GM12801 (cell line): ENCODE data around the gene TRANK1.

Experiments
- TF ChIP-seq, protein P1 (sequence below): IDR thresholded peaks from one replicate; pipeline ENCODE4 v1.5.1; 2011; ENCODE audit warnings: control low read depth; ENCODE audit not compliant: insufficient read length; ENCODE audit errors: extremely low read depth

Gene TRANK1

DNA sequence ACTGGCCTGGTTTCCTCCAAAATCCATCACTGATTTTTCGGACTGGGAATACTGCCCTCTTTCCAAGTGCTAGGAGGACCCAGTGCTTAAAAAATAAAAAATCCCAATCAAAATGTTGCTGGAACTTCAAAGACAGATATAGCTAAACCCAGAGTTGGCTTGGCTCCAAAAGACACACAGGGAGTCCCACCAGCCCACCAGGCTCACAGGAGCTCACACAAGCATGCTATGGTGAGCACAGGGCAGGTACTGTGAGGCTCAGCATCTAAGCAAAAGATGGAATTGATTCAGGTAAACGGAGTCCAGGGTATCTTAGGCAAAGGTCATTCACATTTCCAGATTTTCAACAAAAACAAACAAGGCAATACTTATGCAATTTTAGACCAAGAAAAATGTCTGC is 3.7 kb downstream of the TRANK1 start:
- TF ChIP-seq, protein P1, sequence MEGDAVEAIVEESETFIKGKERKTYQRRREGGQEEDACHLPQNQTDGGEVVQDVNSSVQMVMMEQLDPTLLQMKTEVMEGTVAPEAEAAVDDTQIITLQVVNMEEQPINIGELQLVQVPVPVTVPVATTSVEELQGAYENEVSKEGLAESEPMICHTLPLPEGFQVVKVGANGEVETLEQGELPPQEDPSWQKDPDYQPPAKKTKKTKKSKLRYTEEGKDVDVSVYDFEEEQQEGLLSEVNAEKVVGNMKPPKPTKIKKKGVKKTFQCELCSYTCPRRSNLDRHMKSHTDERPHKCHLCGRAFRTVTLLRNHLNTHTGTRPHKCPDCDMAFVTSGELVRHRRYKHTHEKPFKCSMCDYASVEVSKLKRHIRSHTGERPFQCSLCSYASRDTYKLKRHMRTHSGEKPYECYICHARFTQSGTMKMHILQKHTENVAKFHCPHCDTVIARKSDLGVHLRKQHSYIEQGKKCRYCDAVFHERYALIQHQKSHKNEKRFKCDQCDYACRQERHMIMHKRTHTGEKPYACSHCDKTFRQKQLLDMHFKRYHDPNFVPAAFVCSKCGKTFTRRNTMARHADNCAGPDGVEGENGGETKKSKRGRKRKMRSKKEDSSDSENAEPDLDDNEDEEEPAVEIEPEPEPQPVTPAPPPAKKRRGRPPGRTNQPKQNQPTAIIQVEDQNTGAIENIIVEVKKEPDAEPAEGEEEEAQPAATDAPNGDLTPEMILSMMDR = no peak

DNA sequence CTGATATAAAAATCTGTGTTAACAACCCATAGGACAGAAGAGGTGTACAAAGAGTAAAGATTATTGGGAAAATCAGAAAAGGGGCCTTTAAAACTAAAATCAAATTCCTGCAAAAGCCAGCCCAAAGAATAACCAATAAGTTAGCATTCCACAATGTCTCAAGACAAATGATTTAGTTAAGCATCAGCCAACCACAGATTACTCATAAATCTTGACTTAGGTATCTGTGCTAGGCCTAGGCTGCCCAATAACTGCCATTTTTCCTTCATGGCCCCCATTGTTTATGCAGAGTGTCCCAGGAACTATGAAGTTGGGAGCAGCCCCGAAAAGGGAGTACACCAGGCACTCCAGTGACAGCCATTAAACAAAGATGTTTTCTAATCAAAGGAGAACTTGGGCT is 7.4 kb downstream of the TRANK1 start:
- TF ChIP-seq, protein P1 = no peak

DNA sequence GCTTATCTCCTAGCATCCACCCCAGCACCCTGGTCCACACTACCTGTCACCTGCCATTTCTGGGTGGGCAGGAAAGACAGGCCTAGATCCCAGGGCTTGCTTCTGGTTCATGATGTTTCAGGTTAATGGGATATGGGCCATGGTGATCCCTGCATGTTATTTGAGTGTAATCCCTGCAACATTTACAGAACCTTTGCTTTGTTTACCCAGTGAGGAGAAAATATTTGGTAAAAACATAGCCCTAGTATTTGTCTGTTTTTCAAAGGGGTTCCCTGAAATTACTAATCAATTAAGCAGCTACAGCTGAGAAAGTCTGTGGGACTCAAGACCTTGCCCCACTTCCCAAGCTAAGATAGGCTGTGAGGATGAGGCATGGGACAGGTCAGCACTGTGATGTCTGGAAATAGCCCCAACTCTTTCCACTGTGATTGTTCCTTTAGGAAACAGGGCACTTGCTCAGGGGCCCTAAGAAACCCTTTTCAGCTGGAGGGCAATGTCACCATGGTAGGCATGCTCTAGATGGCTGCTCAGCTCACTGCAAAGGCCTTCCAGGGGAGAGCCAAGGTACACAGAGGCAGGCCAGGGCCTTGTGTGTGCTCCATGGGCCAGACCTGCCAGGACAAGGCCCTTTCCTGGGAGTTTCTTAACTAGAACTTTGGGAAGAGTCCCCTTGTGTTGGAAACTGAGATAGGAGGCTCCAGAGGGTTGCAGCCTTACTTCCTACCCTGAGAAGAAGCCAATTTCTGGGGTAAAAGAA is 11.1 kb downstream of the TRANK1 start:
- TF ChIP-seq, protein P1 = no peak

DNA sequence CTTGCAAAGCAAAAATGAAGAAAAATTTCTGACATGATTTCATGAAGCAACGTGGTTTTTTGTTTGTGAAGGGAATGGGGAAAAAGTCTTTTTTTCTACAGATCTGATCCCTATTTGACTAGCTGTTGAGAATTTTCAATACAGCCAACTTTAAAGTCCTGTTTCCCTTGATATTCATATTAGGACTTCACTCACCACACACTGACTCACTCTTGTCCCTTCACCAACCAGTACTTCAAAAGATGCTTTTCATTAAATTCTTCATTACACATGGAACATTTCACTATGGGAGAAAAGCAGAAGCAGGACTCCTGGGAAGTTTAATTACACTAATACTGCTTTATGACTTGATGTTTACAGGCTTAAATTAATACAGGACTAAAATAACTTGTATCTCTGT is 16.6 kb downstream of the TRANK1 start:
- TF ChIP-seq, protein P1 = no peak

DNA sequence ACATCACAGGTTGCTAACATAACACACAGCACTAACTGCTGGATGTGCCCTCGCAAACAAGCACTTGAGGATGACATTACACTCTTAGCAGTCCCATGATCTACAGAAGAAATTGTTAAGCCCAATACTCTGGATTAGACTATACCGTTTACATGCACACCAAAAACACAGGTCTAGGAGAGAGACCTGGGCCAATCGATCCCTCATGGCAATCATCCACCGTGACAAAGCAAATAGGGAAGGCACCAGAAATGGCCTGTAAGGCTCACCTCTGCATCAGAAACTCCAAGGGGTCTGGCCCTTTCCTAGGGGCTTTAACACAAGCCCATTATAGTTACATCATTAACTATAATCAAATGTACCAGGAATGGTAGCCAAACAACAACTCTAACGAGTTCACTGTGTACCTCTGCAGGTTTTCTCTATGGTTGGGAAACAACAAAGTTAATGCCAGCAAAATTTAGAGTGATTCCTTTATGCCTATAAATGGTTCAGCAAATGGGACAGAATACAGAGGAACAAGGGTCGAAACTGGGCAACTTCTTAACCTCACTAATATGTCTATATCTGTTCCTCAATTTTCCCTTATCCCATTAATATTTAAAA is 18.5 kb downstream of the TRANK1 start:
- TF ChIP-seq, protein P1 = no peak

DNA sequence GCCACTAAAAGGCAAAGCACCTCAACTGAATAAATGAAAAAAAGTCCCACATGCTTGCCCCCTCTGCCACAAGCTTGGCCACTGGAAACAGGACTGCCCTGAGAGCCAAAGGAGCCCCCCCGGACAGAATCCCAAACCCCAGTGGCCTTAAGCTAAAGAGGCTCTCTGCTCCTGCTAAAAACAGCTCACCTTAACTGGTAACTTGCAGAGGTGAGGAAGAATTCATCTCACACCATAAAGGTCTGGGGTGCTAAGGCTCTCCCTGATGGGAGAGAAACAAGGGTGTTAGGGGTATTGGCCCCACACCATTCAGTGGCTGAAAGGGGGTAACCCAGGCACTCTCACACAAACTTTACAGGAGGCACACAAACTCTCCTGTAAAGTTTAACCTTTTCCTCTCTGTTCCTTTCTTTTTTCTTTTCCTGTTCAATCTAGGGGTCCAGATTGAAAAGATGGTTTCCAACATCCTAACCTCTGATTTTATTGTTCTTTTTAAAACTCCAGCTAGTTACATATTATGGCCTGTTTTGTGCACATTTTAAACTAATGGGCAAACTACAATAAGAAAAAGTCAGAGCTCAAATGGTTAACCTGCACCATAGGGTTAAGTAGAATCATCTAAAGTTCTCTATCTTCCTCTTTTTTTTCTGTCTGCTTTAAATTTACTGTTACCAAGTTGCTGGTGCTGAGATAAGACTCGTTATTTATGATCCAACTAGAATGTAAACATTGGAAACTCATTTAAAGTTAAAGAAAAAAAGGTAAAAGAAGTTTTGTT is 19.9 kb downstream of the TRANK1 start:
- TF ChIP-seq, protein P1 = no peak

DNA sequence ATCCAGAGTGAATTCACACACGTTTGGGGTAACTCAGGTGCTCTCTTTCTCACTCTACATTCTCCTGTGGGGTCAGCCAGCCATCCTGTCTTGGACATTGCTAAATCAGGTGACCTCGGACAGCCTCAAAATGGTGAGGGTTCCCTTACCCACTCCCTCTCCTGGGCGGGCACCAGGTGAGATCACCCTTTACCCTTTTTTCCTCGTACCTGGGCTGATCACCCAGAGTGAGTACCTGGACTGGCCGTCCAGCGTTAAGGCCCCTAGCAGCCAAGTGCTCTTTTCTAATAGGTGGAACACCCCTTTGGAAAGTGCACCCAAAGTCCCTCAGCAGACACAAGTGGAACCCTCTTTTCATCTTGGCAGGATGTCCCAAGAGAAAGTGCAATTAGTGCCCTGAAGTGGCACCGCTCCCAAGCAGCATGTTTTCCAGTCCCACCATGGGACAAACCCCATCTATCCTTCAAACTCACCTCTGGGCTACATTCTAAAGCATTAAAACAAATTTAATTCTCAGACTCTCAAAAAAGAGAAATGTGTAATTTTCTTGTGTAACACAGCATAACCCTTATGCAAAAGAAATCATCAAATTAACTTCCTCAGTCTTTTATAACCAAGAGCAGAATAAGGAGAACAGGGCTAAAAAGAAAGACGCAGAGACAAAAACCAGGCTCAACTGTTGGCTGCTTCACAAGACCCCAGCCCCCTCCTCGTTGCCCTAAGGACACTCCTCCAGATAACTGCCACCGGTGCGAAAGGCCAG is 20.7 kb downstream of the TRANK1 start:
- TF ChIP-seq, protein P1 = no peak
